NCI-H82 treated with DMSO at 0.1 percent for 48 hours (cell line): ENCODE measurements around the gene RERE.
"Not testable (repeated sequence)": the region's sequence is repeated elsewhere in the genome, so short reads cannot be mapped to it uniquely, and the experiment has no call there.

ENCODE experiments used
- DNase-seq: peaks from one replicate; lab custom pipeline; 2025; ENCODE audit not compliant: unreplicated experiment; lab: John Stamatoyannopoulos, UW

The RERE gene

DNA sequence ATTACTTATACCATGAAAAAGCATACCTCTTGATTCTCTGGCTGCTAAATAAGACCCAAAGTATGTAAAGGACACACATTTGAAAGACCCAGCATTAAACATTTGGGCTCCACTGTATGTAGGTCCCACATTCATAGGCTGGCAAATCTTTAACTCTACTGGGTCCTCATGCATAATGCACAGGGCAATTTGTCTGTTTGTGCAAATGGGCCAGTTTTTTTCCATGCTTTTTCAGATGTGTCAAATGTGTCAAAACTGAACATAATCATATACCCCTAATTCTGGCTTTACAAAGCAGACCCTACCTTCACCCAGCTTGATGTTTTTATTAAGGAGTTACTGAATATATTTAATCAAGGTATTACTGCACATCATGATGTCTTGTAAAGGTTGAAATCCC lies 63.7 kb downstream of the RERE start:
- DNase-seq, result no peak

DNA sequence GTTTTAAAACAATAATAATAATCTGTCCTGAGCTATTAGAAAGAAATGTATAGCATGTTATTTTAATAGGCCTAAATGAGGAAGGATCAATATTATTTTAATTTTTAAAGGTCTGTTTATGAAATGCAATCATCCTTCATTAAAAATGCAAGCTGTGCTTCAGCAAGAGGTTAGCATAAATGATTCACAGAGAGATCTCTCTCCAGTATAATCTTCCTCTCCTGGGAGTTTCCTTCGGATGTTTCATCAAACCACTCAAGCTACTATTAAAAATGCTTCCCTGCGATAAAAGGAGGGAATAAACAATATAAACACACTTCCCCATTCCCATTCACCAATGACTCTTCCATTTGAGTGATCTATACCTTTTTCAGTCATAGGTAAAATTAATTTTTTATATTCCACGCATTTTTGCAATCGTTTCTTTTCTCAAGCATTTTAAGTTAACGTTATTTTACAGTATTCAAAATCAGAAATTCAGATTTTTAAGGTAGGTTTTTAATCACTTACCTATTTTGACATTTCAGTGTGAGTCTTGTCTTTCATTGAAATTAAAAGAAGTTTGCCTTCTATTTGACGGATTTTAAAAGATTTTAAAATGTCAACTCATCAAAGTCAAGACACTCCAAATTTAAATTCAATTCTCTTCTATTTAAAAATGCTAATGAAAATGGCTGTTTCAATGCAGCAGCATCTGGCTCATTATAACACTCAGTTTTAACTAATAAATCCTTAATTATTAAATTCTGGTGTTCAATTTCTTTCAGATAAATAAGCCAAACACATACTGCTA lies 64.3 kb downstream of the RERE start:
- no peak for DNase-seq

DNA sequence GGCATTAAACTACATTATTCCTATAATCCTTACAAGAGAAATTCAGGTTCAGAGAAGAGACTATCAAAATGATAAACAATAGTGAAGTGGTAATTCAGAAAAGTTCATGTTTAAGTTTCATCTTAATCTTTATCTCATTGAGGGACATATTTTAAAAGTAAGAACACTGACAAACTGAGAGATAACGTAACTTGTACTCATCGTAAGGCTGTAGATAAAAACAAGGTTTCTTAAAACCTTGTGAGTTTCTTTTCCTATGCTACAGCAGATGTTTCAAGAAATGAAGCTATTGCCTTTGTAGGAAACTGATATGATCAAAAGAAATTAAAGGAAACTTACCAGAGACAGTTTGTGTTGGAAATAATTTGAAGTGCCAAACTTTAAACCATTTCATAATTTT lies 65.0 kb downstream of the RERE start:
- DNase-seq, result no peak

DNA sequence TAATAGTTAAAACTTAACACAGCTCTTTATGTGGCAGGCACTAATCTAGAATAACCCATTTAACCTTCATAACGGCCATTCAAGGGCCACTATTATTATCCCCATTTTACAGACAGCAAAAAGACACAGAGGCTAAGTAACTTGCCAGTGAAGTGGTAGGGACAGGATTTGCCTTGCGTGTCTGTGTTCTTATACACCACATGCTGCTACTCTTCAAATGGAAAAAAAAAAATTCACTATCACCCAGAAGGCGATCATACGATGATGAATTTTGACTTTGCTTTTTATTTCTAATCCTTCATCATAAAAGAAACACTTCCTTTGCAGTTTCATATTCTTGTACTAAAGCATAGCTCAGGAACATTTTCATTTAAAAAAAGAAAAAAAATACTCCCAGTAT lies 65.5 kb downstream of the RERE start:
- DNase-seq, result no peak

DNA sequence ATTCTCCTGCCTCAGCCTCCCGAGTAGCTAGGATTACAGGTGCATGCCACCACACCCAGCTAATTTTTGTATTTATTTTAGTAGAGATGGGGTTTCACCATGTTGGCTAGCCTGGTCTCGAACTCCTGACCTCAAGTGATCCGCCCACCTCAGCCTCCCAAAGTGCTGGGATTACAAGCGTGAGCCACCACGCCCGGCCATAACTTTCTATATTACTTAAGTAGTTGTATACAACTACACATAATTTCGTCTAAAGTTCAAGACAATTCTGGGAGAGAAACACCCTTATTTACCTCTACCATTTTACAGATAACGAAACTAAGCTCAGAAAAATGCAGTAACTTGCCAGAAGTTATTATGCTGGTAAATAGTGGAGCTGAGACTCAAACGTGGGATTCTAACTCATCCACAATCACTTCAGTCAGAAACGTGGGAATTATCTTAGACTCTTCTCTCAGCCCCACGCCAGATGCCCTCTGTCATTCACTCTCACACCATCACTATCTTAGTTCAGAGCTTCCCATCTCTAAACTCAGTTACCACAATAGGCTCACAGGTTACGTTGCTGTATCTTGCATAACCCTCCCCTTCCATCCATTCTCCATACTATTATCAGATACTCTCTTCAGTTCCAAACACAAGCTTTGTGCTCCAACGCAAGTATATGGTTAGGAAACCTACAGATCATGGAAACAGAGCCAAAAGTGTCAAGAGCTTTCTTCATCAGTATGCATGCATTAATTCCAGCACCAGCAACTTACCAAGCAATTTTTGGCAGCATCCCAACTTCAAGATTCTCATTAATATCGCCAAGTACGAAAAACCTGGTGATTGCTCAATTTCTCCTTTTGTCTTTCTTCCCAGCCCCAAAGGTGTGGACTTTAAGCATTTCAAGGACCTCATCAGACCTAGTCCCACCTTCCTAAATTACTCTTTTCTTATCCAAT lies 69.3 kb downstream of the RERE start:
- DNase-seq, result no peak

DNA sequence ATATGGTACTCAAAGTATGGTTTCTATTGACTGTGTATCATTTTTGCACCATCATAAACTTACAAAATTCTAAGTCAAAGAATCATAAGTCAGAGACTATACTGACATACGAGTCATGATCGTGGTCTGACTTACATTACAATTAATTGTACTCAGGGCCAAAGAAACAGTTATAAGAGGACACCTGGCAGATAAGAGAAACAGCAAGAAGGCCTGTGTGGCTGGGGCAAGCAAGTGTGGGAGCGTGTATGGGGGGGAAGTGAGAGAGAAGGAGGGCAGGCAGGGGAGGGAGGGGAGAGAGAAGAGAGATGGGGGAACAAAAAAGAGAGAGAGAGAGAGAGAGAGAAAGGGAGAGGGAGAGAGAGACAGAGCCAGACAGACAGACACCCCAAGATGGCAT lies 70.9 kb downstream of the RERE start:
- no peak for DNase-seq

DNA sequence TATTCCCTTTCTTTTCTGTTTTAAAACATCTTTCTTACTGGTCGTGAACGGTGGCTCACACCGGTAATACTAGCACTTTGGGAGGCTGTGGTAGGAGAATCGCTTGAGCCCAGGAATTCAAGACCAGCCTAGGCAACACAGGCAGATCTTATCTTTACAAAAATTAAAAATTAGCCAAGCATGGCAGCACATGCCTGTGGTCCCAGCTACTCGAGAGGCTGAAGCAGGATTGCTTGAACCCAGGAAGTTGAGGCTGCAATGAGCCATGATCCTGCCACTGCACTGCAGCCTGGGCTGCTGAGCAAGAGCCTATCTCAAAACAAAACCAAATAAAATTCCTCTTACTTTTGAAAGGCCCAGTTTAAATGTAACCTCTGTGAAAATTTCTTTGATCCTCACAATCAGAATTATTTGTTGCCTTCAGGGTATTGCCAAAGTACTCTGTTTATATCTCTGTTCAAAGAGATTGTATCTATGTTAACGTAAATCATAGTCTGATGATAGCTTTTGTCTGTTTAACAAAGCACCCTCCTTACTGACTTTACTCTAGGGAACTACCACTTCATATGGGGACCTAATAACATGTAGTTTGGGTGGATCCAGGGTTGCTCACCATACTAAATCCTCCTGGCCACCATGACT lies 71.6 kb downstream of the RERE start:
- no peak for DNase-seq

DNA sequence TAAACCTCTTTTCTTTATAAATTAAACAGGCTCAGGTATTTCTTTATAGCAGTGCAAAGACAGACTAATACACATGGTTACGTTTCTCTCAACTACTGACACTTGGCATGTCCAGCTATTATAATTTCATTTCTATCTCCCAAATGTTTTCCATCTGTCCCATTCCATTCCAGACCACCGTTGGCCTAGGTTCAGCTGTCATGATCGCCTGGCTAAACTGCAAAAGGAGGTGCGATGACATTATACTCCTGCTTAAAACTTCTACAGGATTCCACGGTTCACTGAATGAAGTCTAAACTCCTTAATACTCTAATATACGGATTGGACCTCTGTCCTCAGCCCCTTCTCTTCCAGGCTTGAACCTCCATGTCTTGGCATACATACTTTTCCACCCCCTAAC lies 72.1 kb downstream of the RERE start:
- no peak for DNase-seq

DNA sequence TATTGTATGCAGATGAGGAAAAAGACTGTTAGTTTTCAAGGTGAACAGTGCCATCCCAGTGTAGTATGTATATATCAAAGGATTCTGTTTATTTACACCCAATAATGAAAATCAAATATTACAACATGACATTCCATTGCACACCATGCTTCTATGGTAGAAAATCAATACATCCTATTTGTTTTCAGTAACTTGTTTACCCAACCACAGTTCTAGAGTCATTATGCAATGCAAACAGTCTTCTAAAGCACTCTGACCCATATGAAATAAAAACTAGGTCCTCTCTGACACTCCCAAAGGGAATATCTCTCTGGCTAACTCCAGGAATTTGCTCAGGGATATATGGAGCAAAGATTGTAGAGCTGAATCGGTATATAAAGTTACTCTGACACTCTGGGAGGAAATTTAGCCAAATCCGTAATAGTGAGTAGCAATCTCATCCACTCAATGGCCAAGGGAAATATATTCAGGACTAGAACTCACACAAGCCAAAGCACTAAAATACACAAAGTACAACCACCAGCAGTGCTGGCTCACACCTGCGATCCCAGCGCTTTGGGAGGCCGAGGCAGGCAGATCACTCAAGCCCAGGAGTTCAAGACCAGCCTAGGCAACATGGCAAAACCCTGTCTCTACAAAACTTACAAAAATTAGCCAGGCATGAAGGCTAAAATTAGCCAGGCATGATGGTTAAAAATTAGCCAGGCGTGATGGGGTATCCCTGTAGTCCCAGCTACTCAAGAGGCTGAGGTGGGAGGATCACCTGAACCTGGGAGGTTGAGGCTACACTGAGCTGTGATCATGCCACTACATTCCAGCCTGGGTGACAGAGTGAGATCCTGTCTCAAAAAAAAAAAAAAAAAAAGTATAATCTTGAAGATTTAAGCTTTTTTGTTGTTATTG lies 75.2 kb downstream of the RERE start:
- DNase-seq, result no peak

DNA sequence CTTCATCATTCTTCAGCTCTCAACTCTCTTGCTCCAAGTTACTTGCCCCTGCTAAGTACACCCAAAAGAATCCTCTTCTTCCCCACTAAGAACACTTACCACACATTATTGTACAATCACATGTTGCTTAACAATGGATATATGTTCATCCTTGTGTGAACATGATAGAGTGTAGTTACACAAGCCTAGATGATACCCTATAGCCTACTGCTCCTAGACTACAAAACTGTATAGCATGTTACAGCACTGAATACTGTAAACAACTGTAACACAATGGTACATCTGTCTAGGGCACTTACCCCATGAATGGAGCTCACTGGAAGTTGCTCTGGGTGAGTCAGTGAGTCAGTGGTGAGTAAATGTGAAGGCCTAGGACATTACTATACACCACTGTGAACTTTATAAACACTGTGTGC lies 77.4 kb downstream of the RERE start:
- DNase-seq, result no peak

DNA sequence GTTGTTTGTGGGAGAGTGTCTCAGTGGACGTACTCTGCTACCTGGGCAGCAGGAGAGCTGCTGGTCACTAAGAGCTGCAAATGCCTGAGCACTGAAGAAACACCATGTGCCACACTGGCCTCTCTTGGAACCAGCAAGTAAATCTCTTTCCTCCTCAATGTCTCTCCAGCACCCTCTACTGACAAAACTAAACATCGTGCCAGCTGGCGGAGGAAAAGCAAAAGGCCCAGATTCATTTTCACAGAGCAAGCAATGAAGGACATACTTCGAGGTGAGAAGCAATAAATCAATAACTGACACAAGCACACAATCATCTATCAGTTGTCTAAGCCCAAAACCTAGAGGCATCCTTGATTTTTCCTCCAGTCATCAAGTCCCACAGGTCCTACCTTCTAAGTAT lies 78.1 kb downstream of the RERE start:
- DNase-seq, result no peak

DNA sequence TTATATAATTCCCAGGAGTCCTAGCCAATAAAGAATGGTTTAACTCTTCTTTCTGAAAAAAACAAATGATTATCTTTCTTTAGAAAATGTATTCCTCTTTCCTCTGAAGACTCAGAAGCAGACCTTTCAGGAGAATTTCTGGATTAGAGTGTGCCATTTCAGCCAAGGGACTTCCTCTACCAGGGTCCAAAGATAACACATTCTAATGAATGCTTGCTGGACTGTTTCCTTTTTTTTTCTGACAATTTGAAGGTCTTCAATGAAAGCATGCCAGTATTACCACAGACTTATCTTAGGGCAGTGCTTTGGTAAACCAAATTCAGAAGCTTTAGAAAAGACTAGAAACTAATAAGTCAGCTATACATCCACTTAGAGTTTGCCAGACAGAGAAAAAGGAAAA lies 80.5 kb downstream of the RERE start:
- no peak for DNase-seq

DNA sequence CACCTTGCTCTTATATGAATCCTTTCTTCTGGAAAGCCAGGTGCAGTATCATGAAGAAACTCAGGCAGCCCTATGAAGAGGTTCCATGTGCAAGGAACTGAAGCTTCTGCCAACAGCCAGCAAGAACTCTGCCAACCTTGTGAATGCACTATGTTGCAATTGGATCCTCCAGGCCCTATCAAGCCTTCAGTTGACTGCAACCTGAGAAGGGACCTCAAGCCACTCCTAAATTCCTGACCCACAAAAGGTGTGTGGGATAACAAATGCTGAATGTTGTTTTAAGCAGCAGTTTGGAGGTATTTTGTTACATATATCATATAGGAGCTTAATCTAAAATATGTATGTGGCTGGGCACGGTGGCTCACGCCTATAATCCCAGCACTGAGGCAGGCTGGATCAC lies 84.0 kb downstream of the RERE start:
- no peak for DNase-seq

DNA sequence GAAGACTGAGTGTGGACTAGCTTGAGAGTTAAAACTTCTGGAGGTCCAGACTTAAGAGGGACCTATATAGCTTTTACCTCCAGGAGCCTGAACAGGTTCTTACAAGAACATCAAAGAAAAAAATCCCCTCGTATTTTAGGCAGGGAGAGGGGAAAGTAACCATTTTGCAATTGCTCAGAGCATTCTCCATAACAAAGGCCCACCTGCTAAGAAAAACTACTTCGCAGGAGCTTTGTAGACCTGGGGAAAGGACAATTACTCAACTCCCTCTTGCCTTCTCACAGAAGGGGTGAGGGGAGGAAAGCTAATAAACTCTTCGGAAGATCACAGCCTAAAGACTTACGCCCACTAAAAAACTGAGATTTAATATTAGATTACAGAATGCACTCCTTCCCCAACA lies 86.3 kb downstream of the RERE start:
- DNase-seq, result no peak

DNA sequence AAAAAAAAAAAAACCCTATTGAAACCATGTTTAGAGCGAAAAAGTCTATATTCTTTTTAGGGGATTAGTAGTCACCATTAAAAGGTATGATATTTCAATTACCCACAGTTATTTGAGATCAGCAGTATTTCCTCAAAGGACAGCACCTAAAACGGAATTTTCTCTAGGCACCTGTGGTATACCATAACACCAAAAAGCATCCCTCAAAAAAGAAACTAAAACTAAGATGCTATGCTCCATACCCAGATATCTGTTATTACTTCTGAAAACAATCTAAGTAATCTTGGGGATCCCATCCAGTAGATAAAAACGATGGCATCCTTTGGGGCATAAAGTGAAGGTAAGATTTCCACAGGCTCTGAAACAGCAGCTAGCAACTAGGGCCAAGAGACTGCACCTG lies 89.0 kb downstream of the RERE start:
- no peak for DNase-seq

DNA sequence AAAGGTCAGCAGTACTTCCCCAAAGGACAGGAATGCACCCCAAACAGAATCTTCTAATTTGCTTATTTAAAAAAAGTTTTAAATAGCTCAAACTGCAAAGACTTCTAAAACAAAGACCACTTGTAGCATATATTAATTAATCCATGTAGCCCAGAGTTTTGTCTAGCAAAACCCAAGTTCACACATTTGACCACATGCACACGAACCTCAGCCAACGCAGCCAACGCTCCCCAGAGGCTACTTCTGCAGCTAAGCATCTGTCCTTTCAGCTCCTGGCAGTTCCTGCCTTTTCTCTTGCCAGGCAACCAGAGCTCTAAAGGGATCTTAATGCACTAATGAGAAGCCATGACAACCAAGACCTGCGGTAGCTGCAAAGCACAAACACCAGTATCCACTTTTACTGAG lies 89.6 kb downstream of the RERE start:
- peak; percentile 15 for DNase-seq

DNA sequence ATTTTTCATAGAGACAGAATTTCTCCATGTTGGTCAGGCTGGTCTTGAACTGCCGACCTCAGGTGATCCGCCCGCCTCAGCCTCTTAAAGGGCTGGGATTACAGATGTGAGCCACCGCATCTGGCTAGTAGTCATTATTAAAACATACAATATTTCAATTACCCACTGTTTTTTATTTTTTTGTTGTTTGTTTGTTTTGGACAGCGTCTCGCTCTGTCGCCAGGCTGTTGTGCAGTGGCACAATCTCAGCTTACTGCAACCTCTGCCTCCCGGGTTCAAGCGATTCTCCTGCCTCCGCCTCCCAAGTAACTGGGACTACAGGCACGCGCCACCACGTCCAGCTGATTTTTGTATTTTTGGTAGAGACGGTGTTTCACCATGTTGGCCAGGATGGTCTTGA lies 90.1 kb downstream of the RERE start:
- DNase-seq, result not testable (repeated sequence)

DNA sequence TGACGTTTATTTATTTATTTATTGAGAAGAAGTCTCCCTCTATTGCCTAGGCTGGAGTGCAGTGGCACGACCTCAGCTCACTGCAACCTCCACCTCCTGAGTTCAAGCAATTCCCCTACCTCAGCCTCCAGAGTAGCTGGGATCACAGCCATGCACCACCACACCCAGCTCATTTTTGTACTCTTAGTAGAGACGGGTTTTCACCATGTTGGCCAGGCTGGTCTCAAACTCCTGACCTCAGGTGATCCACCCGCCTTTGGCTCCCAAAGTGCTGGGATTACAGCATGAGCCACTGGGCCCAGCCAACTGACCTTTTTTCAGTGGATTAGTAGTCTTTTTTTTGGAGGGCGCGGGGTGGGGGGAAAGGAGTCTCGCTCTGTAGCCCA lies 90.6 kb downstream of the RERE start:
- DNase-seq, result not testable (repeated sequence)

DNA sequence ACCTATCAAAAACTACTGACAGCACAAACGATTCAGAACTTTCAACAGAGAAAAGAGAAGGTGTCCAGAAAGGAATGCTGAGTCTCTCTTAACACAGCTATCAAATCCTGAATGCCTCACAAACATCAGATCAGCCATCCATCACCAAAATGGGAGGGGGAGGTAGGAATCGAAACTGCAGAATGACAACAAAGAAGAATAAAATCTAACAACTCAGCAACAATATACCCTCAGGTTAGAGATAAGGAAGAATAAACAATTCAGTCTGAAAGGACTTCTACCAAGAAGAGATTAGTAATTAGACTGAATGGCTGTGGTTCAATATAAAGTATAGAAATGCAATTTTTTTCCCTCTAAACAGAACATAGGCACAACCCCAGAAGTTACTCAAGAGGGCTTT lies 94.4 kb downstream of the RERE start:
- no peak for DNase-seq

DNA sequence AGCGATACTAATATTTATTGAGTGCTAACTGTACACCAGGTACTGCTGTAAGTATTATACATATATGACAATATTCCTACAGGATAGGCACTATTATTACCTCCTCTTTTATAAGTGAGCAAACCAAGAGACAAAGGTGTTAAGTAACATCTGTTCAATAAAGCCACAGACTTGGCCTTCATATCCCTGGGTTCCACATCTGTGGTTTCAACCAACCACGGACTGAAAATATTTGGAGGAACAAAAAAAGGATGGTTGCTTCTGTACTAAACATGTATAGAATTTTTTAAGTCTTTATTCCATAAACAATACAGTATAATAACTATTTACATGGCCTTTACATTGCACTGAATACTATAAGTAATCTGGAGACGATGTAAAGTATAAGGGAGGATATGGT lies 95.1 kb downstream of the RERE start:
- no peak for DNase-seq
